ENCODE results near the gene CDCA8. TPM values are rescaled to one million over a fixed set of nuclear protein-coding genes. Genes with fewer than 3 reads are reported as not detected.
A peak's percentile ranks its signal among the peaks of the same experiment; 100 is the strongest.
"Not testable (repeated sequence)": the region's sequence is repeated elsewhere in the genome, so short reads cannot be mapped to it uniquely, and the experiment has no call there.

Gene CDCA8
- total RNA-seq, 1 donor from 2014 or later: 5.5 TPM

DNA sequence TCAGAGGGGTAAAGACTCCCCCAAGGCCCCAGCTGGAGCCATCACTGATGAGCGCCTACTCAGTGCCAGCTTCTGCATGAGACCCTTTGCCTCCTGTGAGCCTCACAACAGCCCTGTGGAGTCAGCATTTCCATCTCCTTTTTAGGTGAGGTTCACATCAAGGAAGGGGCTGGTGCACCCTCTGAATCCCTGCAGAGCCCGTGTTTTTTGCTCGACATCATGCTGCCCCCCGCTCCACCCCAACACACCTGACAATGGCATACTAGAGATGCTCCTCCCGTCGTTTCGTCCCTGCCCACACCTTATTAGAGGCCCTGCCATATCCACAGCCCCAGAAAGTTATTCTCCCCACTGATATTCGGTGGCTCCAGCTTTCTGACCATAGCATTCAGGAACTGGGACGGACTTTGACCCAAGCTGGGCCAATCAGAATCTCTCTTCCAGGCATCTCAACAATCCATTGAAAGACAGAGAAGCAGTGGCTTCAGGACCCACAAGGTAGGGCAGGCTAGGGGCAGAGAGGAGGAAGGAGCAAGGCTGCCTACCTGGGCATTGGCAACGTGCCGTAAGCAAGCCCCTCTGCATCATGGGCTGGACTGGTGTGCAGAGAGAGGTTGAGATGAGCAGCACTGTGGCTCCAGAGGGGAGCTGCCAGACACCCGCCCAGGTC lies 39.9 kb downstream of the CDCA8 start:
- DNase-seq (ENCODE audit: low read depth) (no peak), FAIRE-seq (no peak)
- Histone ChIP-seq H3K27me3 (ENCODE audit: insufficient read depth, low read length) (peaks cover 27% of the 10 kb centered on the region), H3K36me3 (ENCODE audit: insufficient read depth, low read length) (no peaks in the 10 kb centered on the region), H3K4me3 (ENCODE audit: insufficient read depth, low read depth, low read length) (no peak overlapping the region), H2AFZ (ENCODE audit: low read depth, low read length) (no peak overlapping the region), H3K9me3 (ENCODE audit: insufficient read depth, low read depth, low read length) (no peaks in the 10 kb centered on the region), H4K20me1 (ENCODE audit: insufficient read depth, low read length) (no peaks in the 10 kb centered on the region), H3K4me2 (ENCODE audit: low read length) (no peak overlapping the region), H3K79me2 (ENCODE audit: insufficient read depth, low read length) (no peaks in the 10 kb centered on the region), H3K4me1 (ENCODE audit: insufficient read depth, low read length) (no peaks in the 10 kb centered on the region), H3K27ac (ENCODE audit: low read depth, low read length) (no peak overlapping the region), H3K9ac (ENCODE audit: low read length) (no peak overlapping the region)
- no peaks in the 10 kb centered on the region for H3K36me3 Mint-ChIP-seq (ENCODE audit: low read depth, unreplicated experiment)
- no peak overlapping the region for H3K4me3 Mint-ChIP-seq (ENCODE audit: unreplicated experiment)
- H3K9me3 Mint-ChIP-seq (ENCODE audit: unreplicated experiment): peaks cover 3% of the 10 kb centered on the region
- no peaks in the 10 kb centered on the region for H3K4me1 Mint-ChIP-seq (ENCODE audit: low read depth, unreplicated experiment)
- TF ChIP-seq, protein P1, sequence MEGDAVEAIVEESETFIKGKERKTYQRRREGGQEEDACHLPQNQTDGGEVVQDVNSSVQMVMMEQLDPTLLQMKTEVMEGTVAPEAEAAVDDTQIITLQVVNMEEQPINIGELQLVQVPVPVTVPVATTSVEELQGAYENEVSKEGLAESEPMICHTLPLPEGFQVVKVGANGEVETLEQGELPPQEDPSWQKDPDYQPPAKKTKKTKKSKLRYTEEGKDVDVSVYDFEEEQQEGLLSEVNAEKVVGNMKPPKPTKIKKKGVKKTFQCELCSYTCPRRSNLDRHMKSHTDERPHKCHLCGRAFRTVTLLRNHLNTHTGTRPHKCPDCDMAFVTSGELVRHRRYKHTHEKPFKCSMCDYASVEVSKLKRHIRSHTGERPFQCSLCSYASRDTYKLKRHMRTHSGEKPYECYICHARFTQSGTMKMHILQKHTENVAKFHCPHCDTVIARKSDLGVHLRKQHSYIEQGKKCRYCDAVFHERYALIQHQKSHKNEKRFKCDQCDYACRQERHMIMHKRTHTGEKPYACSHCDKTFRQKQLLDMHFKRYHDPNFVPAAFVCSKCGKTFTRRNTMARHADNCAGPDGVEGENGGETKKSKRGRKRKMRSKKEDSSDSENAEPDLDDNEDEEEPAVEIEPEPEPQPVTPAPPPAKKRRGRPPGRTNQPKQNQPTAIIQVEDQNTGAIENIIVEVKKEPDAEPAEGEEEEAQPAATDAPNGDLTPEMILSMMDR (IDR thresholded peaks at IDR 0.05; ENCODE audit: insufficient read depth, low read depth, low read length): no peak
- TF ChIP-seq EZH2 (IDR thresholded peaks at IDR 0.05; ENCODE audit: insufficient read depth, low read length): no peak
- H3K27me3 Mint-ChIP-seq (ENCODE audit: low read depth, unreplicated experiment): peaks cover 79% of the 10 kb centered on the region
- no peak overlapping the region for H3K27ac Mint-ChIP-seq (ENCODE audit: unreplicated experiment)

DNA sequence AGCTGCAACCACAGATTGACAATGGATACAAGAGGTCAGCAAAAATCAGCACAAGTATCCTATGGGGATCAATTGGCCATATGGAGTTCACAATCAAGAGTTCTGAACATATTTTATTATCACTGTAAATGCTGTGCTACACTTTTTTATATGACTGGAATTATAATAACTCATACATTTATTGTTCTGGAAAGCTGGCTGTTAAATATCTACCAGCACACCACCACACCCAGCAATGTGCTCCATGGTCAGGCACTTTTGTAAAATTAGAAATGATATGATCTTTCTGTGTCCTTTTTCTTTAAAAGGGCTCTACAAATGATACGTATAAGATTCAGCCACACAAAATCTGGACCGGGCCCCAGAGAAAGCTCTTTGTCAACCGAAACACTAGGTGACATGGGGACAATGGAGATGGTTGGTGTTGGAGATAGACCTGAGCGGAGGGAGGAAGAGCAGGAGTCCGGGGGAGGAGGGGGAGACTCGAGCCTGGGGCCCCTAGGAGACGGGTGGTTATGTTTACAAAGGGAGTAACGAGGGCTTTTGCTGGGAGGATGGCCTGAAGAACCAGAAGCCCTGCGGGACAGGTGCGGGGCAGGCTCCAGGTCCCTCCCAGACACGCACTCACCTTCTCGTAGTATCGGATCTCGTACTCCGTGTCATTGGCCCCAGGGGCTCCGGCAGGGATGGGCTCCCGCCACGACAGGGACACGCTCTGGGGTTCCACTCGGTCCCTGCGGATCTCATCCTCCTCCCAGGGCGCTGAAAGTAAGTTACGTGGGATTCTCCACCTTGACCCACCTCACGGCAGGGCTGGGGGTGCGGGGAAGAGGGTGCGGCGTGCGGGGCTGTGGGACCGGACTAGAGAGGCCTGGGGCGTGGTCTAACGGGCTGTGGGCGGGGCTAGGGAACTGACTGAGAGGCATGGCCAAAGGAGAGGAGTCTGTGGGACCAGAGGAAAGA lies 42.6 kb downstream of the CDCA8 start:
- Mint-ChIP-seq H3K4me3 (ENCODE audit: unreplicated experiment) (no peak overlapping the region), H3K27ac (ENCODE audit: unreplicated experiment) (no peak overlapping the region), H3K4me1 (ENCODE audit: low read depth, unreplicated experiment) (no peaks in the 10 kb centered on the region), H3K9me3 (ENCODE audit: unreplicated experiment) (peaks cover 8% of the 10 kb centered on the region), H3K36me3 (ENCODE audit: low read depth, unreplicated experiment) (no peaks in the 10 kb centered on the region), H3K27me3 (ENCODE audit: low read depth, unreplicated experiment) (peaks cover 64% of the 10 kb centered on the region)
- Histone ChIP-seq H3K27ac (ENCODE audit: low read depth, low read length) (no peak overlapping the region), H3K36me3 (ENCODE audit: insufficient read depth, low read length) (no peaks in the 10 kb centered on the region), H2AFZ (ENCODE audit: low read depth, low read length) (no peak overlapping the region), H3K4me3 (ENCODE audit: insufficient read depth, low read depth, low read length) (no peak overlapping the region), H3K79me2 (ENCODE audit: insufficient read depth, low read length) (no peaks in the 10 kb centered on the region), H3K4me2 (ENCODE audit: low read length) (peak overlapping the region; percentile 34), H3K4me1 (ENCODE audit: insufficient read depth, low read length) (no peaks in the 10 kb centered on the region), H3K9ac (ENCODE audit: low read length) (no peak overlapping the region), H3K9me3 (ENCODE audit: insufficient read depth, low read depth, low read length) (no peaks in the 10 kb centered on the region), H3K27me3 (ENCODE audit: insufficient read depth, low read length) (peaks cover 23% of the 10 kb centered on the region), H4K20me1 (ENCODE audit: insufficient read depth, low read length) (no peaks in the 10 kb centered on the region)
- DNase-seq (ENCODE audit: low read depth): no peak
- no peak for FAIRE-seq
- TF ChIP-seq, protein P1 (IDR thresholded peaks at IDR 0.05; ENCODE audit: insufficient read depth, low read depth, low read length): no peak
- TF ChIP-seq EZH2 (IDR thresholded peaks at IDR 0.05; ENCODE audit: insufficient read depth, low read length): no peak

DNA sequence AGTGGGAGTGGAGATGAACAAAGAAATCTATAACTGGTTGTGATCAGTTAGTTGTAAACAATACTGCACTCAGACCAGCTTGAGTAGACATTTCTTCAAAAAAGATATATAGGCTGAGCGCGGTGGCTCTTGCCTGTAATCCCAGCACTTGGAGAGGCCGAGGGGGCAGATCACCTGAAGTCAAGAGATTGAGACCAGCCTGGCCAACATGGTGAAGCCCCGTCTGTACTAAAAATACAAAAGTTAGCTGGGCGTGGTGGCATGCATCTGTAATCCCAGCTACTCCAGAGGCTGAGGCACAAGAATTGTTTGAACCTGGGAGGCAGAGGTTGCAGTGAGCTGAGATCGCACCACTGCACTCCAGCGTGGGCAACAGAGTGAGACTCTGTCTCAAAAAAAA lies 45.7 kb downstream of the CDCA8 start:
- H3K79me2 ChIP-seq (ENCODE audit: insufficient read depth, low read length); H3K9me3 ChIP-seq (ENCODE audit: insufficient read depth, low read depth, low read length); H3K4me3 ChIP-seq (ENCODE audit: insufficient read depth, low read depth, low read length); H3K36me3 ChIP-seq (ENCODE audit: insufficient read depth, low read length); DNase-seq (ENCODE audit: low read depth); H4K20me1 ChIP-seq (ENCODE audit: insufficient read depth, low read length); H3K27ac ChIP-seq (ENCODE audit: low read depth, low read length); H3K4me2 ChIP-seq (ENCODE audit: low read length); FAIRE-seq; H3K4me1 ChIP-seq (ENCODE audit: insufficient read depth, low read length); H2AFZ ChIP-seq (ENCODE audit: low read depth, low read length); H3K4me1 Mint-ChIP-seq (ENCODE audit: low read depth, unreplicated experiment); H3K9ac ChIP-seq (ENCODE audit: low read length); H3K36me3 Mint-ChIP-seq (ENCODE audit: low read depth, unreplicated experiment); H3K27ac Mint-ChIP-seq (ENCODE audit: unreplicated experiment); H3K4me3 Mint-ChIP-seq (ENCODE audit: unreplicated experiment): not testable (repeated sequence)
- peaks cover 11% of the 10 kb centered on the region for H3K9me3 Mint-ChIP-seq (ENCODE audit: unreplicated experiment)
- peaks cover 54% of the 10 kb centered on the region for H3K27me3 Mint-ChIP-seq (ENCODE audit: low read depth, unreplicated experiment)
- H3K27me3 ChIP-seq (ENCODE audit: insufficient read depth, low read length): peaks cover 13% of the 10 kb centered on the region

DNA sequence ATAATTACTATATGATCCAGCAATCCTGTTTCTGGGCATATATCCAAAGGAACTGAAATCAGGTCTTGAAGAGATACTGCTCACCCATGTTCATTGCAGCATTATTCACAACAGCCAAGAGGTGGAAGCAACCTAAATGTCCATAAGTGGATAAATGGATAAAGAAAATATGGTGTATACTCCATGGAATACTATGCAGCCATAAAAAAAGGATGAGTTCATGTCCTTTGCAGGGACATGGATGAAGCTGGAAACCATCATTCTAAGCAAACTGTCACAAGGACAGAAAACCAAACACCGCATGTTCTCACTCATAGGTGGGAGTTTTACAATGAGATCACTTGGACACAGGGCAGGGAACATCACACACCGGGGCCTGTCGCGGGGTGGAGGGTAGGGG lies 46.3 kb downstream of the CDCA8 start:
- H3K4me3 Mint-ChIP-seq (ENCODE audit: unreplicated experiment); H3K4me3 ChIP-seq (ENCODE audit: insufficient read depth, low read depth, low read length); H3K27ac ChIP-seq (ENCODE audit: low read depth, low read length); H4K20me1 ChIP-seq (ENCODE audit: insufficient read depth, low read length); H2AFZ ChIP-seq (ENCODE audit: low read depth, low read length); DNase-seq (ENCODE audit: low read depth); FAIRE-seq; H3K9ac ChIP-seq (ENCODE audit: low read length); H3K9me3 ChIP-seq (ENCODE audit: insufficient read depth, low read depth, low read length); H3K27ac Mint-ChIP-seq (ENCODE audit: unreplicated experiment); H3K4me1 Mint-ChIP-seq (ENCODE audit: low read depth, unreplicated experiment); H3K4me2 ChIP-seq (ENCODE audit: low read length); H3K36me3 Mint-ChIP-seq (ENCODE audit: low read depth, unreplicated experiment); H3K36me3 ChIP-seq (ENCODE audit: insufficient read depth, low read length); H3K79me2 ChIP-seq (ENCODE audit: insufficient read depth, low read length); H3K4me1 ChIP-seq (ENCODE audit: insufficient read depth, low read length): not testable (repeated sequence)
- Mint-ChIP-seq H3K9me3 (ENCODE audit: unreplicated experiment) (peaks cover 11% of the 10 kb centered on the region), H3K27me3 (ENCODE audit: low read depth, unreplicated experiment) (peaks cover 52% of the 10 kb centered on the region)
- peaks cover 13% of the 10 kb centered on the region for H3K27me3 ChIP-seq (ENCODE audit: insufficient read depth, low read length)

Measured in astrocyte (in vitro differentiated cells and primary cell).